DMS 273 (cell line): ENCODE measurements around the gene SASS6.
A peak's percentile ranks its signal among the peaks of the same experiment; 100 is the strongest.
"Not testable (repeated sequence)": the region's sequence is repeated elsewhere in the genome, so short reads cannot be mapped to it uniquely, and the experiment has no call there.

Experiments
- DNase-seq: peaks from one replicate; lab custom pipeline; 2025; ENCODE audit not compliant: unreplicated experiment; lab: John Stamatoyannopoulos, UW

SASS6 gene

GRCh38 chr1:100050139-100050538 lies 82.6 kb downstream of the SASS6 start:
- no peak for DNase-seq

- not testable (repeated sequence) for DNase-seq
These were observed 85.5 kb downstream of the SASS6 start for GRCh38 chr1:100047235-100047708.

GRCh38 chr1:100045206-100045605 lies 87.5 kb downstream of the SASS6 start:
- DNase-seq, result no peak

- DNase-seq, result no peak
These were observed 93.1 kb downstream of the SASS6 start for GRCh38 chr1:100039591-100039990.

GRCh38 chr1:100038660-100039287 lies 94.0 kb downstream of the SASS6 start:
- DNase-seq, result peak; percentile 84

GRCh38 chr1:100037927-100038659 lies 94.6 kb downstream of the SASS6 start:
- peak; percentile 95 for DNase-seq

GRCh38 chr1:100037656-100037926 lies 95.1 kb downstream of the SASS6 start:
- no peak for DNase-seq

- DNase-seq, result peak; percentile 68
These were observed 95.7 kb downstream of the SASS6 start for GRCh38 chr1:100036718-100037655.

GRCh38 chr1:100035214-100035613 lies 97.5 kb downstream of the SASS6 start:
- DNase-seq, result no peak

GRCh38 chr1:100034470-100034869 lies 98.3 kb downstream of the SASS6 start:
- DNase-seq, result peak; percentile 74
